Smooth muscle cell (in vitro differentiated cells): Measurements from ENCODE around the gene COPS7A. TPM values are rescaled to one million over a fixed set of nuclear protein-coding genes. Genes with fewer than 3 reads are reported as not detected.

Experiments
- DNase-seq: peaks from one replicate; lab custom pipeline; 2025; ENCODE audit not compliant: unreplicated experiment; lab: John Stamatoyannopoulos, UW
- H2AFZ ChIP-seq: fragments of 200-600 bp; sonication (generic); 2 replicates; pipeline ENCODE4 v1.6.0; 2016; ENCODE audit warnings: antibody characterized with exemption, low read depth, mild to moderate bottlenecking
- H3F3A ChIP-seq: fragments of 200-600 bp; sonication (generic); 2 replicates; pipeline ENCODE4 v1.6.0; 2017; ENCODE audit warnings: antibody characterized with exemption, low read depth
- H3K27ac ChIP-seq: fragments of 200-600 bp; sonication (generic); 2 replicates; pipeline ENCODE4 v1.5.1; 2016; ENCODE audit warnings: low read depth, mild to moderate bottlenecking
- H3K27me3 ChIP-seq: fragments of 200-600 bp; sonication (generic); 2 replicates; pipeline ENCODE4 v1.6.1; 2016; ENCODE audit warnings: low read depth, mild to moderate bottlenecking
- H3K36me3 ChIP-seq: fragments of 200-600 bp; sonication (generic); 2 replicates; pipeline ENCODE4 v1.5.1; 2016; ENCODE audit warnings: low read depth
- H3K4me1 ChIP-seq: fragments of 200-600 bp; sonication (generic); 2 replicates; pipeline ENCODE4 v1.5.1; 2016; ENCODE audit warnings: low read depth
- H3K4me2 ChIP-seq: fragments of 200-600 bp; sonication (generic); 2 replicates; pipeline ENCODE4 v1.6.0; 2016; ENCODE audit warnings: mild to moderate bottlenecking
- H3K4me3 ChIP-seq: fragments of 200-600 bp; sonication (generic); 2 replicates; pipeline ENCODE4 v1.5.1; 2016; ENCODE audit warnings: mild to moderate bottlenecking
- H3K79me2 ChIP-seq: fragments of 200-600 bp; sonication (generic); 2 replicates; pipeline ENCODE4 v1.6.0; 2016; ENCODE audit warnings: low read depth, mild to moderate bottlenecking
- H3K9ac ChIP-seq: fragments of 200-600 bp; sonication (generic); 2 replicates; pipeline ENCODE4 v1.6.0; 2016; ENCODE audit warnings: low read depth
- H3K9me3 ChIP-seq: fragments of 200-600 bp; sonication (generic); replicated peaks from 2 replicates; pipeline ENCODE4 v1.5.1; 2016; ENCODE audit warnings: low read depth
- H4K20me1 ChIP-seq: fragments of 200-600 bp; sonication (generic); 2 replicates; pipeline ENCODE4 v1.6.0; 2016; ENCODE audit warnings: low read depth
- WGBS: methylation state at CpG from one replicate; pipeline ENCODE4 v1.1.7; 2016; ENCODE audit warnings: low lambda C conversion rate; 5-methylcytosine and 5-hydroxymethylcytosine counted together
- polyA plus RNA-seq: library from polyadenylated mRNA; unstranded; fragments of >200 nt; fragmentation: Nextera tagmentation; extraction: Ambion mirVana; gene quantifications from 2 replicates; pipeline ENCODE4 v1.2.1, GENCODE V29; 2016
- total RNA-seq: library from RNA; depleted of rRNA; stranded (reverse); fragments of >200 nt; gene quantifications from 2 replicates; pipeline ENCODE4 v1.2.3, GENCODE V29; 2014
- TF ChIP-seq, protein P1 (sequence below): fragments of 200-600 bp; sonication (generic); IDR thresholded peaks from 2 replicates; pipeline ENCODE4 v1.5.1; 2017; ENCODE audit warnings: borderline replicate concordance, mild to moderate bottlenecking, antibody characterized with exemption; ENCODE audit not compliant: insufficient read depth, poor library complexity, severe bottlenecking

The COPS7A gene
- total and polyA plus RNA-seq, 2 experiments from 2014 or later, result 56.6 to 105 TPM

DNA sequence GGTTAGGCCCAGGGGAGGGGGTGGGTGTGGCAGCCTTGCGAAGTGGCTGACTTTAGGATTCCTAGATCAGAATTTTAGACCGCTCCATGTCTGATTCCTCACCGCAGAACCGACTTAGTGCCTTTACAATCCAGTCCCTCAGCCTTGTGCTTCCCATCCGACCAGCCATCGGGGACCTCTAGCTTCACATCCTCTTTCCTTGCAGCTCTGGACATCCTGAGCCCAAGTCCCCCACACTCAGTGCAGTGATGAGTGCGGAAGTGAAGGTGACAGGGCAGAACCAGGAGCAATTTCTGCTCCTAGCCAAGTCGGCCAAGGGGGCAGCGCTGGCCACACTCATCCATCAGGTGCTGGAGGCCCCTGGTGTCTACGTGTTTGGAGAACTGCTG, 557 bp downstream of the COPS7A start:
- Histone ChIP-seq H3K4me1 (peaks cover 5% of the 10 kb centered on the region), H3K4me2 (peak overlapping the region; percentile 92), H3K4me3 (peak overlapping the region; percentile 80), H3K36me3 (peaks cover 7% of the 10 kb centered on the region), H3K9ac (peak overlapping the region; percentile 80), H3K27ac (peak overlapping the region; percentile 90), H4K20me1 (no peaks in the 10 kb centered on the region), H3K27me3 (no peaks in the 10 kb centered on the region), H2AFZ (no peak overlapping the region), H3K9me3 (no peaks in the 10 kb centered on the region), H3K79me2 (peaks cover 3% of the 10 kb centered on the region), H3F3A (peaks cover 3% of the 10 kb centered on the region)
- no peak for DNase-seq
- 16% methylated on average over 9 of the region's 10 CpGs for WGBS
- TF ChIP-seq, protein P1, sequence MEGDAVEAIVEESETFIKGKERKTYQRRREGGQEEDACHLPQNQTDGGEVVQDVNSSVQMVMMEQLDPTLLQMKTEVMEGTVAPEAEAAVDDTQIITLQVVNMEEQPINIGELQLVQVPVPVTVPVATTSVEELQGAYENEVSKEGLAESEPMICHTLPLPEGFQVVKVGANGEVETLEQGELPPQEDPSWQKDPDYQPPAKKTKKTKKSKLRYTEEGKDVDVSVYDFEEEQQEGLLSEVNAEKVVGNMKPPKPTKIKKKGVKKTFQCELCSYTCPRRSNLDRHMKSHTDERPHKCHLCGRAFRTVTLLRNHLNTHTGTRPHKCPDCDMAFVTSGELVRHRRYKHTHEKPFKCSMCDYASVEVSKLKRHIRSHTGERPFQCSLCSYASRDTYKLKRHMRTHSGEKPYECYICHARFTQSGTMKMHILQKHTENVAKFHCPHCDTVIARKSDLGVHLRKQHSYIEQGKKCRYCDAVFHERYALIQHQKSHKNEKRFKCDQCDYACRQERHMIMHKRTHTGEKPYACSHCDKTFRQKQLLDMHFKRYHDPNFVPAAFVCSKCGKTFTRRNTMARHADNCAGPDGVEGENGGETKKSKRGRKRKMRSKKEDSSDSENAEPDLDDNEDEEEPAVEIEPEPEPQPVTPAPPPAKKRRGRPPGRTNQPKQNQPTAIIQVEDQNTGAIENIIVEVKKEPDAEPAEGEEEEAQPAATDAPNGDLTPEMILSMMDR, result no peak

DNA sequence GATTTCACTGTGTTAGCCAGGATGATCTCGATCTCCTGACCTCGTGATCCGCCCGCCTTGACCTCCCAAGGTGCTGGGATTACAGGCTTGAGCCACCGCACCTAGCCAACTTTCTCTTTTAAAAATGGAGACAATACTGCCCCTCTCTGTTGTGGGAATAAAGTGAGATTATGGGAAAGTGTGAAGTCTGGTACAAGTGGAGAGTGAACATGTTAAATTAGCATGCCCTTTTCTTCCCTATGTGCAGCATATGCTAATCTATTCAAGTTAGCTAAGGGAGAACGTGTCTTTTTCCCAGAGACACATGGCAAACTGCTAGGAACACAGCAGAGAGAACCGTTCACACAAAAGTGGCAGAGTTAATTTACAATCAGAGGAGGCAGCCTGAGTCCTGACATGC, 1.5 kb downstream of the COPS7A start:
- Histone ChIP-seq H3K27me3 (no peaks in the 10 kb centered on the region), H3K4me3 (no peak overlapping the region)
- 96% methylated on average over 7 of the region's 7 CpGs for WGBS

DNA sequence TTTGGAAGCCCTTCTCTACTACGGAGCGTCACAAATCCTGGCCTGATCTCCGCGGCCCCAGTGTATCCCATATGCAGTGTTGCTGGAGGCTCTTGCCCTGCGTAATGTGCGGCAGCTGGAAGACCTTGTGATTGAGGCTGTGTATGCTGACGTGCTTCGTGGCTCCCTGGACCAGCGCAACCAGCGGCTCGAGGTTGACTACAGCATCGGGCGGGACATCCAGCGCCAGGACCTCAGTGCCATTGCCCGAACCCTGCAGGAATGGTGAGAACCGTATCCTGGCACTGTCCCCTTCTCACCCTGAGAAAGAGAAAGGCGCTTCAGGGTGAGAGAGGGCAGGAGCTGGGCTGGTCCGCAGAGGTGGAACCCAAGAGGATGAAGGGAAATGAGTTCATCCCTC, 5.3 kb downstream of the COPS7A start:
- Histone ChIP-seq H3K79me2 (peaks cover 3% of the 10 kb centered on the region), H3K9me3 (no peaks in the 10 kb centered on the region), H4K20me1 (no peaks in the 10 kb centered on the region), H3K36me3 (peaks cover 13% of the 10 kb centered on the region), H3K27me3 (no peaks in the 10 kb centered on the region), H3K4me1 (no peaks in the 10 kb centered on the region), H2AFZ (no peak overlapping the region), H3K9ac (no peak overlapping the region), H3K4me3 (no peak overlapping the region), H3K4me2 (no peak overlapping the region), H3K27ac (no peak overlapping the region), H3F3A (no peaks in the 10 kb centered on the region)
- WGBS, result 99% methylated on average over 18 of the region's 18 CpGs
- DNase-seq, result no peak
- TF ChIP-seq, protein P1, result no peak

More for the DNA sequence above, 1.5 kb downstream of the COPS7A start:
- TF ChIP-seq, protein P1, result no peak
- DNase-seq, result no peak
- Histone ChIP-seq H3K9ac (no peak overlapping the region), H3K79me2 (peaks cover 3% of the 10 kb centered on the region), H3K27ac (no peak overlapping the region), H3F3A (peaks cover 3% of the 10 kb centered on the region), H3K9me3 (no peaks in the 10 kb centered on the region), H2AFZ (no peak overlapping the region), H4K20me1 (no peaks in the 10 kb centered on the region), H3K4me2 (no peak overlapping the region), H3K4me1 (peaks cover 5% of the 10 kb centered on the region), H3K36me3 (peaks cover 13% of the 10 kb centered on the region)

DNA sequence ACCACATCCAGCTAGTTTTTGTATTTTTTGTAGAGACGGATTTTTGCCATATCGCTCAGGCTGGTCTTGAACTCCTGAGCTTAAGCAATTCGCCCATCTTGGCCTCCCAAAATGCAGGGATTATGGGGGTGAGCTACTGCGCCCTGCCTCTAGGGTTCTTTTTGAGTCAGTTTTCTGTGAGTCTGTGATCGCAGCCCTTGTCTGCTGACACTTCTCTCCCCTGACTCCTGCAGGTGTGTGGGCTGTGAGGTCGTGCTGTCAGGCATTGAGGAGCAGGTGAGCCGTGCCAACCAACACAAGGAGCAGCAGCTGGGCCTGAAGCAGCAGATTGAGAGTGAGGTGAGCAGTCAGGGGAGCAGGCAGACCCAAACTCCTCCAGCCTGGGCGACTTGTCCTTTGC, 6.3 kb downstream of the COPS7A start:
- 97% methylated on average over 8 of the region's 8 CpGs for WGBS
- H3K36me3 ChIP-seq, result peaks cover 13% of the 10 kb centered on the region
- H3K4me1 ChIP-seq, result no peaks in the 10 kb centered on the region

More for the DNA sequence above, 6.3 kb downstream of the COPS7A start:
- DNase-seq, result no peak
- Histone ChIP-seq H3K9ac (no peak overlapping the region), H3F3A (peaks cover 9% of the 10 kb centered on the region), H3K4me3 (no peak overlapping the region), H4K20me1 (no peaks in the 10 kb centered on the region), H3K27me3 (no peaks in the 10 kb centered on the region), H3K27ac (no peak overlapping the region), H3K79me2 (no peaks in the 10 kb centered on the region), H3K9me3 (no peaks in the 10 kb centered on the region), H2AFZ (no peak overlapping the region), H3K4me2 (no peak overlapping the region)
- TF ChIP-seq, protein P1, result no peak
